Islet precursor cell (in vitro differentiated cells): Measurements from ENCODE around the gene AGAP1.
"Not testable (repeated sequence)": the region's sequence is repeated elsewhere in the genome, so short reads cannot be mapped to it uniquely, and the experiment has no call there.

Experiments
- DNase-seq: peaks from one replicate; pipeline ENCODE4 v3.0.0-alpha.2; 2018

Gene AGAP1

DNA sequence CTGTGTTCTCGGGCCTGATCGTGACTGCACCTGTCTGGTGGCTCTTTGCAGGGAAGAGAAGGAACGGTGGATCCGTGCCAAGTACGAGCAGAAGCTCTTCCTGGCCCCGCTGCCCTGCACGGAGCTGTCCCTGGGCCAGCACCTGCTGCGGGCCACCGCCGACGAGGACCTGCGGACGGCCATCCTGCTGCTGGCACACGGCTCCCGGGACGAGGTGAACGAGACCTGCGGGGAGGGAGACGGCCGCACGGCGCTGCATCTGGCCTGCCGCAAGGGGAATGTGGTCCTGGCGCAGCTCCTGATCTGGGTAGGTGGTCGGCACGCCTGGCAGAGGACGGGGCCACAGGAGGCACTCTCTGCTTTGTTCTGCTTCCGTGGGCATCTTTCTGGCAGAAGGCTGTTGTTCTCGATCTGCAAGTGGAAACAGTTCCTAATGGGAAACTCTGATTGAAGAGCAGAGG, 626.3 kb downstream of the AGAP1 start:
- DNase-seq = no peak

- DNase-seq = no peak
Measured at GRCh38 chr2:236120829-236121228, 627.0 kb downstream of the AGAP1 start.

GRCh38 chr2:236121546-236121945, 627.7 kb downstream of the AGAP1 start:
- DNase-seq = no peak

- DNase-seq = no peak
Measured at GRCh38 chr2:236122236-236122635, 628.4 kb downstream of the AGAP1 start.

- no peak for DNase-seq
Measured at GRCh38 chr2:236123716-236124115, 629.9 kb downstream of the AGAP1 start.

DNA sequence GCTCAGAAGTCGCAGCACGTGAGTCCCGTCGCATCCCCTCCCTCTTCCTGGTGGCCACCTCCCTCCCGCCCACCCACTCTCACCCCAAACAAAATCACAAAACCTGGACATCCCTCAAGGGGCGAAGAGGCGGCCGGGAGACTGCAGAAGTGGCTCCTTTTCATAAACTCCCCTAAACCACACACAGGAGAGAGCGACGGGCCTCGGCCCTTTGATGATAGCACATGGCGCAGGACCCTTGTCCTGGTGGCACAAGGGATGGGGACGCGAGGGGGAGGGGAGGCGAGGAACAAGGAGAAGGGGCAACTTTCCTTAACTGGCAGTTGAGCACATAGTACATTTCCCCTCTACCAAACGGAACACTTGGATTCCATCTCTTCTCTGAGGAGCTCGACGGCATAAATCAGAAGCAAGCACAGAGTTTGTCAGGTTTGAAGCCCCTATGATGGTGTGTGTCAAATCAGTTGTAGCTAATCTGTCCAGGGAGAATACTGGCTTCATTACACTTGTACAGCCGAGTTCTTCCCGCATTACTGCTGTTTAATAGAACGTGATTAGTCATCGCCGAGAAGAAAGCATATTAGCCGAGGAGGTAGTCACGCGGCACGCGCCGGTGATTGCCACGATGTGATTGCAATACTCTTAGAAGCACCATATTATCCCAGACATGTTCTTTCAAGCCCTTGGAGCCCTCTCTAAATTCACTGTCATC, 630.5 kb downstream of the AGAP1 start:
- no peak for DNase-seq

- DNase-seq = no peak
Measured at GRCh38 chr2:236125541-236125940, 631.7 kb downstream of the AGAP1 start.

DNA sequence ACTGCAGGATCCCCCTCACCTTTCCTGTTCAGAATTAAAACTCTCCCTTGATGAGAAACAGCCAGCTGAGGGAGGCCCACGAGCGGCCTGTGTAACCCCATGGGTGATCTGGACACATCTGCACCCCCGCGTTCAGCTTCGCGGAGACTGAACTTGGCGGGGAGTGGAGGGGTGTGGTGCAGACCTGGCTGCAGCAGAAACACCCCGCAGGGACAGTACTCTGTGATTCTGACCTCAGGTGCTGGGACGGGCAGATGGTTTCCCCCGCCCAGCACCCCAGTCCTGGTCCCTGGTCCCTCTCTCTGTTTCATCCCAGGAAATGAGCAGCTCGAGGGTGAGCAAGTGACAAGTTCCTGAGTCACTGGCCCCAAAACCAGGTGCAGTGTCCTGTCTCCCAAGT, 633.2 kb downstream of the AGAP1 start:
- no peak for DNase-seq

- DNase-seq = no peak
Measured at GRCh38 chr2:236128321-236128720, 634.5 kb downstream of the AGAP1 start.

DNA sequence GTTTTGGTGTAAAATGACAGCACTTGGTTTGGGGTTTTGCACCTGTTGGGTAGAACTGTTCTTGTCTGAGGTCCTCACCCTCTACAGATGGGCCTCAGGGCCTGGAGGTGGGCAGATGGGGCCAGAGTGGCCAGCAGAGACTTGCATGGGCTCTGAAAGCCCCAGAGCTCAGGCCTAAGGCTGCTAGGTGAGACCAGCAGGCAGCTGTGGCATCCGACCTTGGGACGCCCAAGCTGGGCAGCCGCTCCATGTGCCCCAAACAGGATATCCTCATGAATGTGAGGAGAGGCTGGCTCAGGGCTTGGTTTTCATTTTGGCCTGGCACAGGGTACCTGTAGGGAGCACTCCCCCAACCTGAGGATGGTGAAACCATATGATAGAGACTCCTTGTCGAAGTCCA, 636.1 kb downstream of the AGAP1 start:
- DNase-seq = no peak

GRCh38 chr2:236130349-236130998, 636.6 kb downstream of the AGAP1 start:
- no peak for DNase-seq

- no peak for DNase-seq
Measured at GRCh38 chr2:236131073-236131692, 637.3 kb downstream of the AGAP1 start.

DNA sequence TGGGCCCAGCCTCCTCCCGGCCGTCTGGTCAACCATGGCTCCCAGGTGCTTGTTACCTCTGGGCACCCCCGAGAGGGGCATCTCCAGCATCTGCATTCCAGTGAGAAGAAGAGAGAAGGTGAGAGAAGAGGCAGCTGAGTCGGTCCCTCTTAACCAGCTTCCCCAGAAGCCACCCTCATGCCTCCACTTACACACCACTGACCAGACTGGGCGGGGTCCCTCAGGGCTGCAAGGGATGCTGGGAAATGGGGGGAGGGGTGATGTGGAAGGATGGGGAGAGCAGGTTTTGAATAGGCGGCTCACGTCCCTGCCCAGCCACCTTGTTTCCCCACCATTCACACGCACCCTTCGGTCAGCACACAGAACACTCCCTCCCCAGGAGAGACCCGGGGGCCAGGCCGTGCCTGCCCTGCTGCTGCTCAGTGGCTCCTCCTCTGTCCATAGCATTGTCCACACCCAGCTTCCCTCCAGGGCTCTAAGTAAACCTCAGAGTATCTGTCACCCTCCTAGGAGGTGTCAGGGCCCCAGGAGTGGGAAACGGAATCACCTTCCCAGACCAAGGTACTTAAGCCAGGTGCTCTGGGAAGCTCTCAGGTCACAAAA, 639.7 kb downstream of the AGAP1 start:
- DNase-seq = no peak

DNA sequence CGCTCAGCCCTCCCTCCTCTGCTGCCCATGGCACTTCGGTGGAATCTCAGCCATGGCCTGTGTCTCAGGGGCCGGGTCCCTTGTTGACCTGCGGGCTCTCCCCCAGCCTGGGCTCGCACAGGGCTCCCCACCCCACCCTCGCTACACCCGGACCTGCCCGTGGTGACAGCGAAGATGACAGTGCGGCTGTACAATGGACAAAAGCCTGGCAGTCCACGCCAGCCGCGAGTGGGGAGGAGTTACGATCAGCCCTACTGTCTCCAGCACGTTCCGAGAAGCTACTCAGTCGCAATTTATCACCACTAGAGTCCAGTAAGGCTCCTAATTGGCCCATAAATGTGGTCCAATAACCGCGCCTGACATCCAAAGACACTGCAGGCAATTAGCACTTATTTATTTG, 642.7 kb downstream of the AGAP1 start:
- DNase-seq = peak; percentile 46

DNA sequence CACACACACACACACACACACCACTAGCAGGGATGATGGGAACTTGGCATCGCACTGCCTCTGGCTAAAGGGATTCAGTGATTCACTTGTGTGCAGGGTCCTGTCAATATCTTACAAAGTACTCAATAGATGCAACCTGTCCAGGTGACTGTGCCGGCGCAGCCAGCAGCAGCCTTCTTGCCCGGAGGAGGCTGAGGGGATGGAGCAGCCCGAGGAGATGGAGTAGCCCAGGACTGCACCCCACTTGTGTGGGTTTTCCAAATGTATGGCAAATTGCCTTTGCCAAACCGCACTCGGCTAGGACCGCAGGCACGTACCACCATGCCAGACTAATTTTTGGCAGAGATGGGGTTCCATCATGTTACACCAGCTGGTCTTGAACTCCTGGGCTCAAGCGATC, 643.2 kb downstream of the AGAP1 start:
- peak; percentile 35 for DNase-seq

- not testable (repeated sequence) for DNase-seq
Measured at GRCh38 chr2:236141616-236142015, 647.8 kb downstream of the AGAP1 start.

- DNase-seq = no peak
Measured at GRCh38 chr2:236143811-236144210, 650.0 kb downstream of the AGAP1 start.

DNA sequence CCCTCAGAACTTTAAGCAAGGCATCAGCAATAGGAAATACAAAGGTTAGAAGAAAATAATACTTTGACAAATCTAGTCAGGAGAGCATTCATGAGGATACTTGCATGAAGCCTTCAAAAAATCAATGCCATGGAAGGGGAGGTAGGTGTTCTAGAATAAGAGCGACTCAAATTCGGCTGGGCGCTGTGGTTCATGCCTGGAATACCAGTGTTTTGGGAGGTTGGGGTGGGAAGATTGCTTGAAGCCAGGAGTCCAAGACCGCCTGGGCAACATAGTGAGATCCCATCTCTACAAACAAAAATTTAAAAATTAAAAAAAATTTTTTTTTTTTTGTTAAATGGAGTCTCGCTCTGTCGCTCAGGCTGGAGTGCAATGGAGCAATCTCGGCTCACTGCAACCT, 652.6 kb downstream of the AGAP1 start:
- no peak for DNase-seq

GRCh38 chr2:236155406-236155805, 661.6 kb downstream of the AGAP1 start:
- no peak for DNase-seq

GRCh38 chr2:236156095-236156859, 662.4 kb downstream of the AGAP1 start:
- no peak for DNase-seq

GRCh38 chr2:236156860-236157194, 663.0 kb downstream of the AGAP1 start:
- no peak for DNase-seq

GRCh38 chr2:236157366-236157765, 663.5 kb downstream of the AGAP1 start:
- DNase-seq = no peak
